ENCODE data around the gene QARS1. TPM values are rescaled to one million over a fixed set of nuclear protein-coding genes. Genes with fewer than 3 reads are reported as not detected.

Gene QARS1
- total and polyA plus RNA-seq, 4 donors: 122 to 187 (median 147) TPM

GRCh38 chr3:49132437-49133225 is 28.1 kb upstream of the QARS1 start, which contains the start of gene LAMB2:
Gene LAMB2 (minus strand): TSS chr3:49133050. CDS start chr3:49132867, 183 bp downstream.
- peaks cover 33% of the 10 kb centered on the region for H3K36me3 ChIP-seq (ENCODE audit: control insufficient read depth, insufficient read depth, low read length)
- no peaks in the 10 kb centered on the region for H3K9me3 ChIP-seq (ENCODE audit: control insufficient read depth, insufficient read depth, low read length)
- peak; percentile 50 to 92 (median 74) for DNase-seq (ENCODE audit: low read depth in 4 of 6, low spot score in 6 of 6)
- peaks cover 37% of the 10 kb centered on the region for H3K4me1 ChIP-seq (ENCODE audit: control insufficient read depth, insufficient read depth, low read length)
- 7% methylated on average over 20 of the region's 28 CpGs for WGBS (ENCODE audit: insufficient coverage)
- H3K4me3 ChIP-seq (ENCODE audit: low read depth, low read length): peak within 1 kb of the TSS; percentile 74
- no peaks in the 10 kb centered on the region for H3K27me3 ChIP-seq (ENCODE audit: control insufficient read depth, insufficient read depth, low read length)
- peak within 1 kb of the TSS; percentile 93 for H3K27ac ChIP-seq (ENCODE audit: low read depth, low read length)

- Histone ChIP-seq H3K27me3 (ENCODE audit: control insufficient read depth, insufficient read depth, low read length) (no peaks in the 10 kb centered on the region), H3K4me3 (ENCODE audit: low read depth, low read length) (peak overlapping the region; percentile 74), H3K27ac (ENCODE audit: low read depth, low read length) (peak overlapping the region; percentile 93), H3K4me1 (ENCODE audit: control insufficient read depth, insufficient read depth, low read length) (peaks cover 37% of the 10 kb centered on the region), H3K9me3 (ENCODE audit: control insufficient read depth, insufficient read depth, low read length) (no peaks in the 10 kb centered on the region), H3K36me3 (ENCODE audit: control insufficient read depth, insufficient read depth, low read length) (peaks cover 33% of the 10 kb centered on the region)
- no peak for DNase-seq (ENCODE audit: low read depth in 4 of 6, low spot score in 6 of 6)
- 48% methylated on average over 7 of the region's 9 CpGs for WGBS (ENCODE audit: insufficient coverage)
Measured at GRCh38 chr3:49132073-49132436, 27.5 kb upstream of the QARS1 start.

- WGBS (ENCODE audit: insufficient coverage): 94% methylated on average over 6 of the region's 6 CpGs
- Histone ChIP-seq H3K9me3 (ENCODE audit: control insufficient read depth, insufficient read depth, low read length) (no peaks in the 10 kb centered on the region), H3K4me1 (ENCODE audit: control insufficient read depth, insufficient read depth, low read length) (peaks cover 37% of the 10 kb centered on the region), H3K27me3 (ENCODE audit: control insufficient read depth, insufficient read depth, low read length) (no peaks in the 10 kb centered on the region), H3K27ac (ENCODE audit: low read depth, low read length) (no peak overlapping the region), H3K36me3 (ENCODE audit: control insufficient read depth, insufficient read depth, low read length) (peaks cover 36% of the 10 kb centered on the region), H3K4me3 (ENCODE audit: low read depth, low read length) (peak overlapping the region; percentile 74)
- no peak for DNase-seq (ENCODE audit: low read depth in 4 of 6, low spot score in 6 of 6)
Measured at GRCh38 chr3:49131576-49131975, 27.0 kb upstream of the QARS1 start.

- no peak for DNase-seq (ENCODE audit: low read depth in 4 of 6, low spot score in 6 of 6)
- WGBS (ENCODE audit: insufficient coverage): 94% methylated on average over 11 of the region's 12 CpGs
- H3K4me3 ChIP-seq (ENCODE audit: low read depth, low read length): no peak overlapping the region
- peaks cover 40% of the 10 kb centered on the region for H3K36me3 ChIP-seq (ENCODE audit: control insufficient read depth, insufficient read depth, low read length)
- peaks cover 37% of the 10 kb centered on the region for H3K4me1 ChIP-seq (ENCODE audit: control insufficient read depth, insufficient read depth, low read length)
- H3K27me3 ChIP-seq (ENCODE audit: control insufficient read depth, insufficient read depth, low read length): no peaks in the 10 kb centered on the region
- H3K27ac ChIP-seq (ENCODE audit: low read depth, low read length): no peak overlapping the region
- H3K9me3 ChIP-seq (ENCODE audit: control insufficient read depth, insufficient read depth, low read length): no peaks in the 10 kb centered on the region
Measured at GRCh38 chr3:49131040-49131439, 26.5 kb upstream of the QARS1 start.

- DNase-seq (ENCODE audit: low read depth in 4 of 6, low spot score in 6 of 6): no peak
Measured at GRCh38 chr3:49124991-49125670, 20.6 kb upstream of the QARS1 start.

GRCh38 chr3:49124203-49124602 is 19.6 kb upstream of the QARS1 start:
- no peaks in the 10 kb centered on the region for H3K9me3 ChIP-seq (ENCODE audit: control insufficient read depth, insufficient read depth, low read length)
- no peak for DNase-seq (ENCODE audit: low read depth in 4 of 6, low spot score in 6 of 6)
- H3K4me1 ChIP-seq (ENCODE audit: control insufficient read depth, insufficient read depth, low read length): peaks cover 19% of the 10 kb centered on the region
- H3K36me3 ChIP-seq (ENCODE audit: control insufficient read depth, insufficient read depth, low read length): peaks cover 69% of the 10 kb centered on the region
- no peak overlapping the region for H3K27ac ChIP-seq (ENCODE audit: low read depth, low read length)
- no peak overlapping the region for H3K4me3 ChIP-seq (ENCODE audit: low read depth, low read length)
- WGBS (ENCODE audit: insufficient coverage): 94% methylated on average over 7 of the region's 7 CpGs
- H3K27me3 ChIP-seq (ENCODE audit: control insufficient read depth, insufficient read depth, low read length): no peaks in the 10 kb centered on the region

More at GRCh38 chr3:49124991-49125670, 20.6 kb upstream of the QARS1 start:
- peaks cover 10% of the 10 kb centered on the region for H3K4me1 ChIP-seq (ENCODE audit: control insufficient read depth, insufficient read depth, low read length)
- no peaks in the 10 kb centered on the region for H3K9me3 ChIP-seq (ENCODE audit: control insufficient read depth, insufficient read depth, low read length)
- no peaks in the 10 kb centered on the region for H3K27me3 ChIP-seq (ENCODE audit: control insufficient read depth, insufficient read depth, low read length)
- peaks cover 73% of the 10 kb centered on the region for H3K36me3 ChIP-seq (ENCODE audit: control insufficient read depth, insufficient read depth, low read length)
- H3K4me3 ChIP-seq (ENCODE audit: low read depth, low read length): no peak overlapping the region
- 77% methylated on average over 14 of the region's 14 CpGs for WGBS (ENCODE audit: insufficient coverage)
- H3K27ac ChIP-seq (ENCODE audit: low read depth, low read length): no peak overlapping the region

- Histone ChIP-seq H3K4me3 (ENCODE audit: low read depth, low read length) (no peak overlapping the region), H3K27me3 (ENCODE audit: control insufficient read depth, insufficient read depth, low read length) (no peaks in the 10 kb centered on the region), H3K9me3 (ENCODE audit: control insufficient read depth, insufficient read depth, low read length) (no peaks in the 10 kb centered on the region), H3K4me1 (ENCODE audit: control insufficient read depth, insufficient read depth, low read length) (peaks cover 23% of the 10 kb centered on the region), H3K27ac (ENCODE audit: low read depth, low read length) (no peak overlapping the region), H3K36me3 (ENCODE audit: control insufficient read depth, insufficient read depth, low read length) (peaks cover 69% of the 10 kb centered on the region)
- DNase-seq (ENCODE audit: low read depth in 4 of 6, low spot score in 6 of 6): no peak
- 96% methylated on average over 17 of the region's 17 CpGs for WGBS (ENCODE audit: insufficient coverage)
Measured at GRCh38 chr3:49123687-49124086, 19.1 kb upstream of the QARS1 start.

GRCh38 chr3:49122886-49123545 is 18.5 kb upstream of the QARS1 start:
- Histone ChIP-seq H3K27ac (ENCODE audit: low read depth, low read length) (no peak overlapping the region), H3K4me1 (ENCODE audit: control insufficient read depth, insufficient read depth, low read length) (peaks cover 23% of the 10 kb centered on the region), H3K27me3 (ENCODE audit: control insufficient read depth, insufficient read depth, low read length) (no peaks in the 10 kb centered on the region), H3K9me3 (ENCODE audit: control insufficient read depth, insufficient read depth, low read length) (no peaks in the 10 kb centered on the region), H3K36me3 (ENCODE audit: control insufficient read depth, insufficient read depth, low read length) (peaks cover 71% of the 10 kb centered on the region), H3K4me3 (ENCODE audit: low read depth, low read length) (no peak overlapping the region)
- 95% methylated on average over 17 of the region's 17 CpGs for WGBS (ENCODE audit: insufficient coverage)
- no peak for DNase-seq (ENCODE audit: low read depth in 4 of 6, low spot score in 6 of 6)

GRCh38 chr3:49122451-49122850 is 17.9 kb upstream of the QARS1 start:
- Histone ChIP-seq H3K36me3 (ENCODE audit: control insufficient read depth, insufficient read depth, low read length) (peaks cover 77% of the 10 kb centered on the region), H3K4me3 (ENCODE audit: low read depth, low read length) (no peak overlapping the region)
- 98% methylated on average over 7 of the region's 7 CpGs for WGBS (ENCODE audit: insufficient coverage)

More at GRCh38 chr3:49122451-49122850, 17.9 kb upstream of the QARS1 start:
- DNase-seq (ENCODE audit: low read depth in 4 of 6, low spot score in 6 of 6): no peak
- Histone ChIP-seq H3K27me3 (ENCODE audit: control insufficient read depth, insufficient read depth, low read length) (no peaks in the 10 kb centered on the region), H3K4me1 (ENCODE audit: control insufficient read depth, insufficient read depth, low read length) (peaks cover 23% of the 10 kb centered on the region), H3K27ac (ENCODE audit: low read depth, low read length) (no peak overlapping the region), H3K9me3 (ENCODE audit: control insufficient read depth, insufficient read depth, low read length) (no peaks in the 10 kb centered on the region)
